ENCODE data around the gene P3H1.

DNA sequence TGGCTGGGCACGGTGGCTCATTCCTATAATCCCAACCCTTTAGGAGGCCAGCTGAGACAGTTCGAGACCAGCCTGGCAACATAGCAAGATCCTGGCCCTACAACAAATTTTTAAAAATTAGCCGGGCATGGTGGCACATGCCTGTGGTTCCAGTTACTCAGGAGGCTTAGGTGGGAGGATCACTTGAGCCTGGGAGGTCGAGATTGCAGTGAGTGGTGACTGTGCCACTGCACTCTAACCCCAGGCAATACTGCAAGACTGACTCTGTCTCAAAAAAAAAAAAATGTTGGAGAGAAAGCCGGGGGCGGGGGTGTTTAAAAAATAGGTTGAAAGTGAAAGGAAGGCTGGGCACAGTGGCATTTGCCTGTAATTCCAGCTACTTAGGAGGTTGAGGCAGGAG, 43.3 kb downstream of the P3H1 start:
- TF ChIP-seq, protein P1, sequence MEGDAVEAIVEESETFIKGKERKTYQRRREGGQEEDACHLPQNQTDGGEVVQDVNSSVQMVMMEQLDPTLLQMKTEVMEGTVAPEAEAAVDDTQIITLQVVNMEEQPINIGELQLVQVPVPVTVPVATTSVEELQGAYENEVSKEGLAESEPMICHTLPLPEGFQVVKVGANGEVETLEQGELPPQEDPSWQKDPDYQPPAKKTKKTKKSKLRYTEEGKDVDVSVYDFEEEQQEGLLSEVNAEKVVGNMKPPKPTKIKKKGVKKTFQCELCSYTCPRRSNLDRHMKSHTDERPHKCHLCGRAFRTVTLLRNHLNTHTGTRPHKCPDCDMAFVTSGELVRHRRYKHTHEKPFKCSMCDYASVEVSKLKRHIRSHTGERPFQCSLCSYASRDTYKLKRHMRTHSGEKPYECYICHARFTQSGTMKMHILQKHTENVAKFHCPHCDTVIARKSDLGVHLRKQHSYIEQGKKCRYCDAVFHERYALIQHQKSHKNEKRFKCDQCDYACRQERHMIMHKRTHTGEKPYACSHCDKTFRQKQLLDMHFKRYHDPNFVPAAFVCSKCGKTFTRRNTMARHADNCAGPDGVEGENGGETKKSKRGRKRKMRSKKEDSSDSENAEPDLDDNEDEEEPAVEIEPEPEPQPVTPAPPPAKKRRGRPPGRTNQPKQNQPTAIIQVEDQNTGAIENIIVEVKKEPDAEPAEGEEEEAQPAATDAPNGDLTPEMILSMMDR (conservative IDR thresholded peaks at IDR 0.05; ENCODE audit: low read depth, low read length): no peak
- TF ChIP-seq EZH2 (IDR thresholded peaks at IDR 0.05; ENCODE audit: borderline replicate concordance, low read depth, low read length, poor library complexity, severe bottlenecking): no peak
